Neural cell (in vitro differentiated cells): ENCODE measurements around the gene APH1B. TPM values are rescaled to one million over a fixed set of nuclear protein-coding genes. Genes with fewer than 3 reads are reported as not detected.

Source experiments
- H2AFZ ChIP-seq: fragments of 200-600, 300-800 bp; sonication (generic), shearing (Covaris generic); 2 replicates; pipeline ENCODE4 v1.6.0; 2014; ENCODE audit warnings: low read depth, mild to moderate bottlenecking, antibody characterized with exemption, low read length, moderate library complexity
- H3F3A ChIP-seq: fragments of 200-600 bp; shearing (Covaris generic); 2 replicates; pipeline ENCODE4 v1.6.1; 2016; ENCODE audit warnings: mild to moderate bottlenecking, moderate library complexity, mixed read lengths, antibody characterized with exemption, low read length; ENCODE audit not compliant: insufficient read depth, poor library complexity, severe bottlenecking
- H3K27ac ChIP-seq: fragments of 200-600, 300-800 bp; sonication (generic), shearing (Covaris generic); 2 replicates; pipeline ENCODE4 v1.5.1; 2014; ENCODE audit warnings: mild to moderate bottlenecking, low read length, moderate library complexity
- H3K27me3 ChIP-seq: fragments of 300-800, 200-600 bp; sonication (generic), shearing (Covaris generic); 2 replicates; pipeline ENCODE4 v1.6.0; 2014; ENCODE audit warnings: mild to moderate bottlenecking, low read depth, low read length, moderate library complexity; ENCODE audit not compliant: insufficient read depth
- H3K36me3 ChIP-seq: fragments of 300-800, 200-600 bp; sonication (generic), shearing (Covaris generic); 2 replicates; pipeline ENCODE4 v1.5.1; 2014; ENCODE audit warnings: mild to moderate bottlenecking, antibody characterized with exemption, low read length, moderate library complexity; ENCODE audit not compliant: insufficient read depth
- H3K4me2 ChIP-seq: fragments of 300-800, 200-600 bp; sonication (generic), shearing (Covaris generic); 2 replicates; pipeline ENCODE4 v1.6.0; 2014; ENCODE audit warnings: mild to moderate bottlenecking, low read length
- H3K4me3 ChIP-seq: fragments of 300-800, 200-600 bp; sonication (generic), shearing (Covaris generic); 2 replicates; pipeline ENCODE4 v1.5.1; 2014; ENCODE audit warnings: mild to moderate bottlenecking, low read length, moderate library complexity
- H3K79me2 ChIP-seq: fragments of 200-600 bp; shearing (Covaris generic); replicated peaks from 2 replicates; pipeline ENCODE4 v1.6.0; 2014; ENCODE audit warnings: mild to moderate bottlenecking, low read length, moderate library complexity; ENCODE audit not compliant: insufficient read depth
- H3K9ac ChIP-seq: fragments of 300-800, 200-600 bp; sonication (generic), shearing (Covaris generic); 2 replicates; pipeline ENCODE4 v1.6.1; 2016; ENCODE audit warnings: mild to moderate bottlenecking, low read length, mixed read lengths
- H3K9me2 ChIP-seq: fragments of 200-600 bp; shearing (Covaris generic); 2 replicates; pipeline ENCODE4 v1.6.1; 2016; ENCODE audit warnings: mild to moderate bottlenecking, low read length, mixed read lengths; ENCODE audit not compliant: insufficient read depth
- H3K9me3 ChIP-seq: fragments of 200-600, 300-800 bp; sonication (generic), shearing (Covaris generic); 2 replicates; pipeline ENCODE4 v1.6.1; 2016; ENCODE audit warnings: mild to moderate bottlenecking, mixed run types, low read length, moderate library complexity, mixed read lengths
- H4K20me1 ChIP-seq: fragments of 200-600 bp; shearing (Covaris generic); 2 replicates; pipeline ENCODE4 v1.6.1; 2016; ENCODE audit warnings: mild to moderate bottlenecking, mixed run types; ENCODE audit not compliant: insufficient read depth
- EP300 ChIP-seq: fragments of 450-650 bp; conservative IDR thresholded peaks from 2 replicates; pipeline ENCODE4 v1.6.1; 2014; ENCODE audit warnings: antibody characterized with exemption, mild to moderate bottlenecking, moderate library complexity; ENCODE audit not compliant: poor library complexity, severe bottlenecking
- EZH2 ChIP-seq: fragments of 200-600, 300-800 bp; shearing (Covaris generic), sonication (generic); IDR thresholded peaks from 2 replicates; pipeline ENCODE4 v1.6.1; 2014; ENCODE audit warnings: antibody characterized with exemption, low read length, borderline replicate concordance, mild to moderate bottlenecking; ENCODE audit not compliant: insufficient read depth, poor library complexity, severe bottlenecking
- MXI1 ChIP-seq: fragments of 450-650 bp; conservative IDR thresholded peaks from 2 replicates; pipeline ENCODE4 v1.6.1; 2014; ENCODE audit warnings: antibody characterized with exemption, mild to moderate bottlenecking; ENCODE audit not compliant: poor library complexity, severe bottlenecking
- POLR2AphosphoS5 ChIP-seq: IDR thresholded peaks from 2 replicates; pipeline ENCODE4 v1.6.1; 2012
- RAD21 ChIP-seq: fragments of 450-650 bp; conservative IDR thresholded peaks from 2 replicates; pipeline ENCODE4 v1.6.1; 2014; ENCODE audit warnings: antibody characterized with exemption, mild to moderate bottlenecking, moderate library complexity
- SMC3 ChIP-seq: fragments of 450-650 bp; conservative IDR thresholded peaks from 2 replicates; pipeline ENCODE4 v1.6.1; 2014; ENCODE audit warnings: antibody characterized with exemption, mild to moderate bottlenecking, moderate library complexity; ENCODE audit not compliant: poor library complexity
- TAF1 ChIP-seq: IDR thresholded peaks from 2 replicates; pipeline ENCODE4 v1.6.1; 2012; ENCODE audit warnings: low read depth
- polyA plus RNA-seq: library from polyadenylated mRNA; depleted of rRNA; stranded (reverse); fragments of >200 nt; gene quantifications from 2 replicates; pipeline ENCODE4 v1.2.3, GENCODE V29; 2014
- TF ChIP-seq, protein P1 (sequence below): fragments of 450-650 bp; IDR thresholded peaks from 2 replicates; pipeline ENCODE4 v1.5.1; 2014; ENCODE audit warnings: antibody characterized with exemption, mild to moderate bottlenecking, moderate library complexity; ENCODE audit not compliant: poor library complexity, severe bottlenecking
- TF ChIP-seq, protein P2 (sequence below): IDR thresholded peaks from 2 replicates; pipeline ENCODE4 v1.6.1; 2012; ENCODE audit warnings: borderline replicate concordance

APH1B gene
- polyA plus RNA-seq, 1 donor from 2014 or later = 14.6 TPM

DNA sequence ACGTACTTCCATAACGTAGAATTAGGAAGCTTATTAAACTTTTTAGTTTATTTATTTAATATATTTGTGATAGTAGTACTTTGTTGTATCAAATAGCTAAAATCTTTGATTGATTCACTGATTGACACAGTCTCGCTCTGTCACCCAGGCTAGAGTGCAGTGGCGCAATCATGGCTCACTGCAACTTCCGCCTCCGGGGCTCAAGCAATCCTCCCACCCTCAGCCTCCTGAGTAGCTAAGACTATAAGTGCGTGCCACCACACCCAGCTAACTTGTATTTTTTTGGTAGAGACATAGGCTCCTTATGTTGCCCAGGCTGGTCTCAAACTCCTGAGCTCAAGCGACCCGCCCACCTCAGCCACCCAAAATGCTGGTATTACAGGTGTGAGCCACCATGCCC, 5.7 kb downstream of the APH1B start:
- Histone ChIP-seq H3K4me2 (no peak overlapping the region), H4K20me1 (no peaks in the 10 kb centered on the region), H3K27me3 (no peaks in the 10 kb centered on the region), H3K9me3 (no peaks in the 10 kb centered on the region), H3K4me3 (no peak overlapping the region), H3K36me3 (no peaks in the 10 kb centered on the region), H3K9me2 (no peaks in the 10 kb centered on the region), H3K79me2 (no peaks in the 10 kb centered on the region), H3F3A (no peaks in the 10 kb centered on the region), H2AFZ (no peak overlapping the region), H3K9ac (no peak overlapping the region), H3K27ac (no peak overlapping the region)
- TF ChIP-seq POLR2AphosphoS5 (no peak), TAF1 (no peak), EP300 (no peak), EZH2 (no peak), MXI1 (no peak), SMC3 (no peak), RAD21 (no peak)
- TF ChIP-seq, protein P1, sequence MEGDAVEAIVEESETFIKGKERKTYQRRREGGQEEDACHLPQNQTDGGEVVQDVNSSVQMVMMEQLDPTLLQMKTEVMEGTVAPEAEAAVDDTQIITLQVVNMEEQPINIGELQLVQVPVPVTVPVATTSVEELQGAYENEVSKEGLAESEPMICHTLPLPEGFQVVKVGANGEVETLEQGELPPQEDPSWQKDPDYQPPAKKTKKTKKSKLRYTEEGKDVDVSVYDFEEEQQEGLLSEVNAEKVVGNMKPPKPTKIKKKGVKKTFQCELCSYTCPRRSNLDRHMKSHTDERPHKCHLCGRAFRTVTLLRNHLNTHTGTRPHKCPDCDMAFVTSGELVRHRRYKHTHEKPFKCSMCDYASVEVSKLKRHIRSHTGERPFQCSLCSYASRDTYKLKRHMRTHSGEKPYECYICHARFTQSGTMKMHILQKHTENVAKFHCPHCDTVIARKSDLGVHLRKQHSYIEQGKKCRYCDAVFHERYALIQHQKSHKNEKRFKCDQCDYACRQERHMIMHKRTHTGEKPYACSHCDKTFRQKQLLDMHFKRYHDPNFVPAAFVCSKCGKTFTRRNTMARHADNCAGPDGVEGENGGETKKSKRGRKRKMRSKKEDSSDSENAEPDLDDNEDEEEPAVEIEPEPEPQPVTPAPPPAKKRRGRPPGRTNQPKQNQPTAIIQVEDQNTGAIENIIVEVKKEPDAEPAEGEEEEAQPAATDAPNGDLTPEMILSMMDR = no peak
- TF ChIP-seq, protein P2, sequence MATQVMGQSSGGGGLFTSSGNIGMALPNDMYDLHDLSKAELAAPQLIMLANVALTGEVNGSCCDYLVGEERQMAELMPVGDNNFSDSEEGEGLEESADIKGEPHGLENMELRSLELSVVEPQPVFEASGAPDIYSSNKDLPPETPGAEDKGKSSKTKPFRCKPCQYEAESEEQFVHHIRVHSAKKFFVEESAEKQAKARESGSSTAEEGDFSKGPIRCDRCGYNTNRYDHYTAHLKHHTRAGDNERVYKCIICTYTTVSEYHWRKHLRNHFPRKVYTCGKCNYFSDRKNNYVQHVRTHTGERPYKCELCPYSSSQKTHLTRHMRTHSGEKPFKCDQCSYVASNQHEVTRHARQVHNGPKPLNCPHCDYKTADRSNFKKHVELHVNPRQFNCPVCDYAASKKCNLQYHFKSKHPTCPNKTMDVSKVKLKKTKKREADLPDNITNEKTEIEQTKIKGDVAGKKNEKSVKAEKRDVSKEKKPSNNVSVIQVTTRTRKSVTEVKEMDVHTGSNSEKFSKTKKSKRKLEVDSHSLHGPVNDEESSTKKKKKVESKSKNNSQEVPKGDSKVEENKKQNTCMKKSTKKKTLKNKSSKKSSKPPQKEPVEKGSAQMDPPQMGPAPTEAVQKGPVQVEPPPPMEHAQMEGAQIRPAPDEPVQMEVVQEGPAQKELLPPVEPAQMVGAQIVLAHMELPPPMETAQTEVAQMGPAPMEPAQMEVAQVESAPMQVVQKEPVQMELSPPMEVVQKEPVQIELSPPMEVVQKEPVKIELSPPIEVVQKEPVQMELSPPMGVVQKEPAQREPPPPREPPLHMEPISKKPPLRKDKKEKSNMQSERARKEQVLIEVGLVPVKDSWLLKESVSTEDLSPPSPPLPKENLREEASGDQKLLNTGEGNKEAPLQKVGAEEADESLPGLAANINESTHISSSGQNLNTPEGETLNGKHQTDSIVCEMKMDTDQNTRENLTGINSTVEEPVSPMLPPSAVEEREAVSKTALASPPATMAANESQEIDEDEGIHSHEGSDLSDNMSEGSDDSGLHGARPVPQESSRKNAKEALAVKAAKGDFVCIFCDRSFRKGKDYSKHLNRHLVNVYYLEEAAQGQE = no peak

DNA sequence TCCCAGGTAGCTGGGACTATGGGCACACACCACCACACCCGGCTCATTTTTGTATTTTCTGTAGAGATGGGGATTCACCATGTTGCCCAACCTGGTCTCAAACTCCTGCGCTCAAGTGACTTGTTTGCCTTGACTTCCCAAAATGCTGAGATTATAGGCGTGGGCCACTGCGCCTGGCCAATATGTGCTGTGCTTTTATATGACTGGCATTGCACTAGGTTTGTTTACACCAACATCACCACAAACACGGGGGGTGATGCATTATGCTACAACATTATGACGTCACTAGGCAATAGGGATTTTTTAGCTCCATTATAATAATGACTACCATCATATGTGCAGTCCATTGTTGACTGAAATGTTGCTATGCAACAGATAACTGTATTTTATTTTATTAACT, 6.9 kb downstream of the APH1B start:
- Histone ChIP-seq H3K9me2 (no peaks in the 10 kb centered on the region), H3K27me3 (no peaks in the 10 kb centered on the region), H4K20me1 (no peaks in the 10 kb centered on the region), H3K9me3 (no peaks in the 10 kb centered on the region), H3K4me3 (no peak overlapping the region), H3F3A (no peaks in the 10 kb centered on the region), H3K36me3 (no peaks in the 10 kb centered on the region), H3K79me2 (no peaks in the 10 kb centered on the region), H3K4me2 (no peak overlapping the region), H3K9ac (no peak overlapping the region), H3K27ac (no peak overlapping the region), H2AFZ (no peak overlapping the region)
- TF ChIP-seq MXI1 = no peak
- no peak for TF ChIP-seq SMC3
- TF ChIP-seq RAD21 = no peak
- no peak for TF ChIP-seq EP300
- no peak for TF ChIP-seq POLR2AphosphoS5
- TF ChIP-seq, protein P1 = no peak
- TF ChIP-seq TAF1 = no peak
- TF ChIP-seq, protein P2 = no peak
- no peak for TF ChIP-seq EZH2
